Measurements from ENCODE around the gene ITPRIP.

ITPRIP gene

DNA sequence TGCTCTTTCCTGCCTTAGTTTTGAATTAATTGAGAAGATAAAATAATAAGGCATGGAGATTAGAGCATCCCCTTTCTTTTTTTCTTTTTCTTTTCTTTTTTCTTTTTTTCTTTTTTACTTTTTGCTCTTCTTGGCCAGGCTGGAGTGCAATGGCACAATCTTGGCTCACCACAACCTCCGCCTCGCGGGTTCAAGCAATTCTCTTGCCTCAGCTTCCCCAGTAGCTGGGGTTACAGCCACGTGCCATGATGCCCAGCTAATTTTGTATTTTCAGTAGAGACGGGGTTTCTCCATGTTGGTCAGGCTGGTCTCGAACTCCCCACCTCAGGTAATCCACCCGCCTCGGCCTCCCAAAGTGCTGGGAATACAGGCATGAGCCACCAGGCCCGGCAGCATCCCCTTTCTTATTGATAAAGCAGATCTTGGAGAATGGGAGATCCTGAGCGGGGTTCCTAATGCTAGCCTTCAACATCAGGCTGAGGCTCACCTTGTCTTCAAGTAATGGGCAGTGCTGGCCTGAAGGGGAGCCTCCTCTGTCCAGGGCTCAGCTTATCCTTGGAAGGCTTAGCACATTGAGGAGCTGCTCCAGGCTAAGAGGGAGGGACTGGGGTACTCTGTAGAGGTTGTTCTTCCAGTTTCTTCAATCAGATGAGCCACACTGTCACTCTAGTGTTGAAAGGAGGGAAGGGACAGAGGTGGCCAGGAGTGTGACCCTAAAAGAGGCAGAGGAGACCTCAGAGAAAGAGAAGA lies 41.4 kb downstream of the ITPRIP start:
- CTCF ChIA-PET = interaction anchor here (0.7 to 14.0 kb wide), 6 partner anchors 9 to 223 kb away, joined by 5 to 289 read pairs (median 69); partner anchors contain the start of gene CFAP58
- Histone ChIP-seq H3K9me3 (ENCODE audit: control insufficient read depth, insufficient read depth, low read depth, low read length) (no peaks in the 10 kb centered on the region), H3K36me3 (ENCODE audit: control insufficient read depth in 2 of 2, insufficient read depth in 1 of 2, low read length in 2 of 2) (no peaks in the 10 kb centered on the region), H3K27ac (ENCODE audit: extremely low read depth, low read depth, low read length) (no peak overlapping the region), H3K4me3 (ENCODE audit: low read depth, low read length) (no peak overlapping the region), H3K4me1 (ENCODE audit: control insufficient read depth, insufficient read depth, low read length) (no peaks in the 10 kb centered on the region)
- POLR2A ChIA-PET = interaction anchor here (0.6 to 1.3 kb wide), 2 partner anchors 41 to 47 kb away, joined by 4 read pairs; partner anchors contain the start of gene ITPRIP
- no peak for TF ChIP-seq EGR2 (tag by site-specific recombination; IDR thresholded peaks at IDR 0.05; ENCODE audit: low read depth)
- no peak for TF ChIP-seq YY2 (tag by site-specific recombination; IDR thresholded peaks at IDR 0.05)
- no peak for TF ChIP-seq KLF8 (tag by site-specific recombination; IDR thresholded peaks at IDR 0.05)
- no peak for TF ChIP-seq ZNF157 (tag by site-specific recombination; IDR thresholded peaks at IDR 0.05)
- TF ChIP-seq ZNF324 (tag by site-specific recombination; IDR thresholded peaks at IDR 0.05) = no peak
- no peak for TF ChIP-seq ZNF660 (tag by site-specific recombination; IDR thresholded peaks at IDR 0.05)
- TF ChIP-seq, protein P1, sequence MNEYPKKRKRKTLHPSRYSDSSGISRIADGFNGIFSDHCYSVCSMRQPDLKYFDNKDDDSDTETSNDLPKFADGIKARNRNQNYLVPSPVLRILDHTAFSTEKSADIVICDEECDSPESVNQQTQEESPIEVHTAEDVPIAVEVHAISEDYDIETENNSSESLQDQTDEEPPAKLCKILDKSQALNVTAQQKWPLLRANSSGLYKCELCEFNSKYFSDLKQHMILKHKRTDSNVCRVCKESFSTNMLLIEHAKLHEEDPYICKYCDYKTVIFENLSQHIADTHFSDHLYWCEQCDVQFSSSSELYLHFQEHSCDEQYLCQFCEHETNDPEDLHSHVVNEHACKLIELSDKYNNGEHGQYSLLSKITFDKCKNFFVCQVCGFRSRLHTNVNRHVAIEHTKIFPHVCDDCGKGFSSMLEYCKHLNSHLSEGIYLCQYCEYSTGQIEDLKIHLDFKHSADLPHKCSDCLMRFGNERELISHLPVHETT (tag by site-specific recombination; IDR thresholded peaks at IDR 0.05) = no peak
- TF ChIP-seq ZNF311 (tag by site-specific recombination; IDR thresholded peaks at IDR 0.05; ENCODE audit: borderline replicate concordance) = no peak

DNA sequence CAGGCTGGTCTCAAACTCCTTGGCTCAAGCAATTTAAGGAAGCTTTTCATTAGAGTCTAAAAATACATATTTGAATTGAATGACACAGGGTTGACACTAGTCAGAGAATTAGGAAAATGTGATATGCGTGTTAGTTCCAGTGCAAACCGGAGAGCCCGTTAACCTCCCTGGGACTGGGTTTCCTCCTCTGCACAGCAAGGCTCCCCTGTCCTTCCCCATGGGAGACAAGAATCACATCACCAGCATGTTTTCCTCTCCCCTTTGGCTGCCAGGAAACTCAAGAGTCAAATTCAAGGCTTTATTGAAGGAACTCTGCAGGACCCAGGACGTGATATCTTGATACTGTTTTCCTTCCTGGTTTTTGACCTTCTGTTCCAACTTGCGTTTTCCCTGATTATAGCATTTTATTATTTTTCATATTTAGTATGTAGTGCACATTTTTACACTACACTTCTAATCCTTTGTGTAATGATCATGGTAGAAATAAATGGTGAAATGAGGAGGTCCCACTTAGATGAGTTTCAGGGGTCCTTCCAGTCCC lies 44.4 kb downstream of the ITPRIP start:
- no peak overlapping the region for H3K4me3 ChIP-seq (ENCODE audit: low read depth, low read length)
- H3K9me3 ChIP-seq (ENCODE audit: control insufficient read depth, insufficient read depth, low read depth, low read length) = no peaks in the 10 kb centered on the region
- no peak for TF ChIP-seq ZNF561 (tag by site-specific recombination; IDR thresholded peaks at IDR 0.05; ENCODE audit: borderline replicate concordance)
- no peak for TF ChIP-seq ZNF549 (tag by site-specific recombination; IDR thresholded peaks at IDR 0.05)
- TF ChIP-seq, protein P2, sequence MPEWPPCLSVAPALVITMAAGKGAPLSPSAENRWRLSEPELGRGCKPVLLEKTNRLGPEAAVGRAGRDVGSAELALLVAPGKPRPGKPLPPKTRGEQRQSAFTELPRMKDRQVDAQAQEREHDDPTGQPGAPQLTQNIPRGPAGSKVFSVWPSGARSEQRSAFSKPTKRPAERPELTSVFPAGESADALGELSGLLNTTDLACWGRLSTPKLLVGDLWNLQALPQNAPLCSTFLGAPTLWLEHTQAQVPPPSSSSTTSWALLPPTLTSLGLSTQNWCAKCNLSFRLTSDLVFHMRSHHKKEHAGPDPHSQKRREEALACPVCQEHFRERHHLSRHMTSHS (tag by site-specific recombination; IDR thresholded peaks at IDR 0.05) = no peak
- no peak for TF ChIP-seq YY1 (tag by site-specific recombination; IDR thresholded peaks at IDR 0.05)
- no peak for TF ChIP-seq ZNF660 (tag by site-specific recombination; IDR thresholded peaks at IDR 0.05)
- no peak for TF ChIP-seq ZNF548 (tag by site-specific recombination; IDR thresholded peaks at IDR 0.05)
- TF ChIP-seq, protein P3, sequence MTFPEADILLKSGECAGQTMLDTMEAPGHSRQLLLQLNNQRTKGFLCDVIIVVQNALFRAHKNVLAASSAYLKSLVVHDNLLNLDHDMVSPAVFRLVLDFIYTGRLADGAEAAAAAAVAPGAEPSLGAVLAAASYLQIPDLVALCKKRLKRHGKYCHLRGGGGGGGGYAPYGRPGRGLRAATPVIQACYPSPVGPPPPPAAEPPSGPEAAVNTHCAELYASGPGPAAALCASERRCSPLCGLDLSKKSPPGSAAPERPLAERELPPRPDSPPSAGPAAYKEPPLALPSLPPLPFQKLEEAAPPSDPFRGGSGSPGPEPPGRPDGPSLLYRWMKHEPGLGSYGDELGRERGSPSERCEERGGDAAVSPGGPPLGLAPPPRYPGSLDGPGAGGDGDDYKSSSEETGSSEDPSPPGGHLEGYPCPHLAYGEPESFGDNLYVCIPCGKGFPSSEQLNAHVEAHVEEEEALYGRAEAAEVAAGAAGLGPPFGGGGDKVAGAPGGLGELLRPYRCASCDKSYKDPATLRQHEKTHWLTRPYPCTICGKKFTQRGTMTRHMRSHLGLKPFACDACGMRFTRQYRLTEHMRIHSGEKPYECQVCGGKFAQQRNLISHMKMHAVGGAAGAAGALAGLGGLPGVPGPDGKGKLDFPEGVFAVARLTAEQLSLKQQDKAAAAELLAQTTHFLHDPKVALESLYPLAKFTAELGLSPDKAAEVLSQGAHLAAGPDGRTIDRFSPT (tag by site-specific recombination; IDR thresholded peaks at IDR 0.05) = no peak
- TF ChIP-seq ZFHX2 (tag by site-specific recombination; conservative IDR thresholded peaks at IDR 0.05) = no peak
- TF ChIP-seq ZNF791 (tag by site-specific recombination; IDR thresholded peaks at IDR 0.05) = no peak
- no peak for TF ChIP-seq ZNF777 (tag by site-specific recombination; IDR thresholded peaks at IDR 0.05; ENCODE audit: borderline replicate concordance)
- POLR2A ChIA-PET = interaction anchor here (1.3 kb wide), 1 partner anchor 60 kb away, joined by 3 read pairs; the partner anchor contains the start of gene CFAP58
- H3K36me3 ChIP-seq (ENCODE audit: control insufficient read depth in 2 of 2, insufficient read depth in 1 of 2, low read length in 2 of 2) = no peaks in the 10 kb centered on the region
- H3K4me1 ChIP-seq (ENCODE audit: control insufficient read depth, insufficient read depth, low read length) = no peaks in the 10 kb centered on the region; the same call in 1 of the 2 replicates
- CTCF ChIA-PET = interaction anchor here (0.6 to 14.0 kb wide), 6 partner anchors 12 to 112 kb away, joined by 3 to 289 read pairs (median 65); partner anchors contain the start of gene CFAP58
- no peak overlapping the region for H3K27ac ChIP-seq (ENCODE audit: extremely low read depth, low read depth, low read length)
